ENCODE results near the gene TNRC18.

TNRC18 gene

GRCh38 chr7:5428478-5429252 is 5.0 kb upstream of the TNRC18 start:
- DNase-seq: peak; percentile 52

GRCh38 chr7:5426226-5426475 is 2.5 kb upstream of the TNRC18 start:
- DNase-seq: no peak

GRCh38 chr7:5425507-5426225 is 2.0 kb upstream of the TNRC18 start:
- peak; percentile 89 for DNase-seq

GRCh38 chr7:5424749-5425506 is 1.3 kb upstream of the TNRC18 start:
- peak; percentile 50 for DNase-seq

GRCh38 chr7:5423976-5424748 is 528 bp upstream of the TNRC18 start:
- peak; percentile 99 for DNase-seq

- peak; percentile 52 for DNase-seq
These were observed 983 bp downstream of the TNRC18 start for GRCh38 chr7:5422396-5423305.

- peak; percentile 52 for DNase-seq
These were observed 1.8 kb downstream of the TNRC18 start for GRCh38 chr7:5421714-5422395.

- DNase-seq: peak; percentile 45
These were observed 2.5 kb downstream of the TNRC18 start for GRCh38 chr7:5420881-5421713.

GRCh38 chr7:5420067-5420880 is 3.4 kb downstream of the TNRC18 start:
- peak; percentile 25 for DNase-seq

- no peak for DNase-seq
These were observed 4.0 kb downstream of the TNRC18 start for GRCh38 chr7:5419539-5420066.

GRCh38 chr7:5418285-5418582 is 5.4 kb downstream of the TNRC18 start:
- DNase-seq: peak; percentile 60

- peak; percentile 35 for DNase-seq
These were observed 6.2 kb downstream of the TNRC18 start for GRCh38 chr7:5417106-5418071.

GRCh38 chr7:5414916-5415315 is 8.7 kb downstream of the TNRC18 start:
- DNase-seq: no peak

GRCh38 chr7:5413449-5413786 is 10.2 kb downstream of the TNRC18 start:
- no peak for DNase-seq

GRCh38 chr7:5408777-5409176 is 14.9 kb downstream of the TNRC18 start:
- DNase-seq: no peak

- no peak for DNase-seq
These were observed 16.4 kb downstream of the TNRC18 start for GRCh38 chr7:5406957-5407945.

GRCh38 chr7:5404421-5404826 is 19.2 kb downstream of the TNRC18 start:
- no peak for DNase-seq
